Right lobe of liver (tissue), 4 donors: ENCODE measurements around the gene CCL3.

Experiments used
- CTCF ChIP-seq, 4 donors: fragments of 200-600 bp in 3 of 4; fragments of 450-650 bp in 1 of 4; IDR thresholded peaks; one replicate each; pipeline versions ENCODE4 v1.5.1 to v1.8.0; 2016 to 2022; ENCODE audit warnings: antibody characterized with exemption in 4 of 4, mild to moderate bottlenecking in 2 of 4
- POLR2A ChIP-seq: fragments of 450-650 bp; IDR thresholded peaks from one replicate; pipeline ENCODE4 v1.6.1; 2017; ENCODE audit warnings: antibody characterized with exemption, mild to moderate bottlenecking
- donor health status: DM: no; HTN: no; CAD: no.
- donor health status: DM: no; HTN: no; CAD: no.
- donor health status: DM: no; HTN: yes; CAD: no.

GRCh38 chr17:36133602-36134236, 43.8 kb upstream of the CCL3 start:
- TF ChIP-seq POLR2A (no peak), CTCF (IDR thresholded peaks at IDR 0.05) (no peak)
